Eye (tissue), 1 donor: ENCODE results near the gene GRB14.
"Not testable (repeated sequence)": the region's sequence is repeated elsewhere in the genome, so short reads cannot be mapped to it uniquely, and the experiment has no call there.

Experiments used
- DNase-seq: peaks from one replicate; pipeline ENCODE4 v3.0.0-alpha.2; 2015

GRB14 gene

GRCh38 chr2:164485541-164485940 lies 135.7 kb downstream of the GRB14 start:
- DNase-seq: no peak

- peak; percentile 80 for DNase-seq
These were observed 141.8 kb downstream of the GRB14 start for GRCh38 chr2:164479460-164479859.

GRCh38 chr2:164478205-164478604 lies 143.1 kb downstream of the GRB14 start:
- DNase-seq: no peak

GRCh38 chr2:164474873-164475272 lies 146.4 kb downstream of the GRB14 start:
- no peak for DNase-seq

- no peak for DNase-seq
These were observed 148.3 kb downstream of the GRB14 start for GRCh38 chr2:164473021-164473420.

- DNase-seq: not testable (repeated sequence)
These were observed 156.2 kb downstream of the GRB14 start for GRCh38 chr2:164465047-164465446.

- DNase-seq: no peak
These were observed 156.9 kb downstream of the GRB14 start for GRCh38 chr2:164464376-164464775.

- no peak for DNase-seq
These were observed 162.5 kb downstream of the GRB14 start for GRCh38 chr2:164458792-164459191.

- DNase-seq: no peak
These were observed 164.0 kb downstream of the GRB14 start for GRCh38 chr2:164457271-164457670.

- peak; percentile 71 for DNase-seq
These were observed 164.7 kb downstream of the GRB14 start for GRCh38 chr2:164456619-164457018.

GRCh38 chr2:164453656-164454305 lies 167.5 kb downstream of the GRB14 start:
- DNase-seq: no peak

- no peak for DNase-seq
These were observed 171.0 kb downstream of the GRB14 start for GRCh38 chr2:164450278-164450677.

- no peak for DNase-seq
These were observed 171.6 kb downstream of the GRB14 start for GRCh38 chr2:164449706-164450105.

GRCh38 chr2:164447660-164448059 lies 173.6 kb downstream of the GRB14 start:
- no peak for DNase-seq
